Effector memory CD8-positive, alpha-beta T cell (primary cell): ENCODE results near the gene PHF19.

Experiments
- ATAC-seq: fragments of 150-1000 bp; cut with Tn5 transposase; replicated peaks from 2 replicates; pipeline ENCODE4 v1.10.0; 2021; ENCODE audit warnings: mild to moderate bottlenecking, moderate library complexity
- DNase-seq, 3 experiments: peaks; one replicate each; pipeline ENCODE4 v3.0.0; 2021
- H3K27ac Mint-ChIP-seq, 2 donors: one replicate each; pipeline ENCODE4 v1.8.0; 2022; ENCODE audit warnings: mild to moderate bottlenecking in 2 of 2, mixed read lengths in 2 of 2, moderate library complexity in 2 of 2
- H3K27me3 Mint-ChIP-seq, 2 donors: one replicate each; pipeline ENCODE4 v1.8.0; 2022; ENCODE audit warnings: mixed read lengths in 2 of 2
- H3K36me3 Mint-ChIP-seq: one replicate; pipeline ENCODE4 v1.8.0; 2022; ENCODE audit warnings: mild to moderate bottlenecking, moderate library complexity, mixed read lengths; ENCODE audit not compliant: insufficient read depth
- H3K4me1 Mint-ChIP-seq, 2 donors: one replicate each; pipeline ENCODE4 v1.8.0; 2022; ENCODE audit warnings: low read depth in 2 of 2, mixed read lengths in 2 of 2
- H3K4me3 Mint-ChIP-seq, 2 donors: one replicate each; pipeline ENCODE4 v1.8.0; 2022; ENCODE audit warnings: mild to moderate bottlenecking in 2 of 2, mixed read lengths in 2 of 2, moderate library complexity in 2 of 2
- H3K9me3 Mint-ChIP-seq, 2 donors: one replicate each; pipeline ENCODE4 v1.8.0; 2022; ENCODE audit warnings: mixed read lengths in 2 of 2

PHF19 gene

DNA sequence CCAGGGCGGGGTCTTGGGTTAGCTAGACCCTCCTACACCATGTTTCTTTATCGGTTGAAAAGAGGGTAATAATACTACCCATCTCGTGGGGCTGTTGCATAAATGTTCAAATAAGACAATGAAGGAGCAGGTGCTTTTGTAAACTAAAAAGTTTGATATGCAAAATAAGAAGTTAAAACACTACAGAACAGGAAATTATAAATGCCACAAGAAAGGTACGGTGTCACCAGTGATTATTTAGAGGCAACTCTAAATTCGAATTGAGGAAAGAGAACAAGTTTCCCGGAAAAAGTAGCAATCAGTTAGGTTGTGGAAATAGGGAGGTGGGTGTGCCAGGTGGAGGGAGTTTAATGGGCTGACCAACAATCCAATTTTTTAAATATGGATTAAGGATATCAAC is 2.5 kb upstream of the PHF19 start:
- H3K9me3 Mint-ChIP-seq, result no peaks in the 10 kb centered on the region
- peak overlapping the region; percentile 13 to 89 for H3K27ac Mint-ChIP-seq
- H3K4me3 Mint-ChIP-seq, result peak overlapping the region; percentile 90 to 93
- no peak for DNase-seq
- peaks cover 46 to 50% of the 10 kb centered on the region in 2 donors for H3K4me1 Mint-ChIP-seq
- H3K27me3 Mint-ChIP-seq, result no peaks in the 10 kb centered on the region
- H3K36me3 Mint-ChIP-seq, result peaks cover 13% of the 10 kb centered on the region
- no peak for ATAC-seq

DNA sequence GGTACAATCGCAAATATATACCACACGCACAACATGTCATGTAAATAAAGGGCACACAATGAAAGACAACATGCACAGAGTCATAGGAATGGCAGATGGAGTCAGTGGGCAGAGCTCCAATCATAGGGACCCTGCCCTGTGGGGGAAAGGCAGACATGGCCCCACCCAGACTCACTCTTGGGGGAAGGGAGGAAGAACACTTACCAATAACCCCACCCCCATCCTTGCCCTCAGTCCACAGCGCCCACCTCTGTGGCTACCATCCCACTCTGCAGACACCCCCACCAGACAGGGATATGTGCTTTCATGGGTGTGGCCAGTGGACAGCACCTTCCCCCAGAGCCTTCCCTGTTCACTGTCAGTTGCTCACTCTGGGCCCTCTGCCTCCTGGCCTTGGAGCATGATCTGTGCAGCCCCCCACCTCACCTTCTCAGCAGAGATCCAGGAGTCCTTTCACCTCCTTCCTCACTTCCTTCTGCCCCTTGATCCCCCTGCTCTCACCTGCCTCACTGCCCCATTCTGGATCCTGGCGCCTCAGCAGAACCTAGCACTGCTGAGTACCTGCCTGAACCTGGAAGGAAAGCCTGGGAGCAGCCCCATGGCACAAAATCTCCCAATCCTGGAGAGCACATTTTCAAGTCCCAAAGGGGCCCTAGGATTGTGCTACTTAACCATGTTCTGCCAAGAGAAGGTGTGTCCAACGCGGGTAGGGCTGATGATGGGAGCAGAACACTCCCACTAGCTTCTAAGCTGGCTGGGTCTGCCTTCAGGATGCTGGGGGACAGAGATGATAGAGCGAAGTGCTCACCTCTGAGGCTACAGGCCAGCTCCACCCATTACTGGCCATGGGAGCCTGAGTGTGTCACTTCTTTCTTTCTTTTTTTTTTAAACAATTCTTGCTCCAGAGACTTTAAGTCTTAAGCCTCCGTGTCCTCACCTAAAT is 1.5 kb upstream of the PHF19 start:
- Mint-ChIP-seq H3K4me1 (peaks cover 45 to 52% of the 10 kb centered on the region in 2 donors), H3K27me3 (no peaks in the 10 kb centered on the region), H3K36me3 (peaks cover 19% of the 10 kb centered on the region), H3K4me3 (peak overlapping the region; percentile 90 to 93), H3K27ac (peak overlapping the region; percentile 89 to 91), H3K9me3 (no peaks in the 10 kb centered on the region)
- DNase-seq (no peak), ATAC-seq (no peak)

DNA sequence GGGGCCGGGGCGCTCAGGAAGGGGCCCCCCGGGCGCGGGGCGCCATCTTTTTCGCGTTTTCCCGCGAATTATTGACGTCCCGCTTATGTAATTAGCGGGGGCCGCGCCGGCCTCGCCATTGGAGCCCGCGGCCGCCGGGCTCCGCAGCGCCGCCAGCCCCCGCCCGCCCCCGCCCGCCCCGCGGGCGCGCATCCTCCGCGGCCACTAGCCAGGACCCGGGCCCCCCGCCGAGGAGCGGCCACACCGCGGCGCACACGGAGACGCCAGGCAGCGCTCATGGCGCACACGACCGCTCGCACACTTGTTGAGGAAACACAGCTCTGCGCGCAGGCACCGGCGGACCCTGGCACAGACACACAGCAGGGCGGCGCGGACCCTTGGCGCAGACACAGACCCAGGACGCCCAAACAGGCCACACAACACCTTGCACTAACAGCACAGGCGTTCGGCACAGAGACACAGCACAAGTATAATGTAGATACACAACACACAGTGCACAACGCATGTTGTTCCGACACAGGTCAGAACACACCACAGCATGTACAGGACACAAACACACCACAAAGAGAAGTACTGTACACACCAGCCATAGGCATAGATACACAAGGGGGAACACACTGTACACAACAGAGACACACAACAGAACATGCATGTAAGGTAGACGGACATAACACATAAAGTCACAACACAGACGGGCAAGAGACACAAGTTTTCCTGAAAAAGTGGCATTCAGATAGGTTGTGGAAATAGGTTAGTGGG is 467 bp upstream of the PHF19 start:
- peak overlapping the region; percentile 90 to 93 for H3K4me3 Mint-ChIP-seq
- no peaks in the 10 kb centered on the region for H3K27me3 Mint-ChIP-seq
- H3K27ac Mint-ChIP-seq, result peak overlapping the region; percentile 89 to 91
- DNase-seq, result peak; percentile 36 to 46 (median 44)
- peaks cover 23% of the 10 kb centered on the region for H3K36me3 Mint-ChIP-seq
- H3K9me3 Mint-ChIP-seq, result no peaks in the 10 kb centered on the region
- peak; percentile 59 for ATAC-seq
- H3K4me1 Mint-ChIP-seq, result peaks cover 42 to 57% of the 10 kb centered on the region in 2 donors

- ATAC-seq (peak; percentile 57), DNase-seq (peak; percentile 61 to 65 (median 63))
- H3K27ac Mint-ChIP-seq, result peak overlapping the region; percentile 86 to 93
- H3K9me3 Mint-ChIP-seq, result no peaks in the 10 kb centered on the region
- H3K4me3 Mint-ChIP-seq, result peak overlapping the region; percentile 82 to 90
- H3K27me3 Mint-ChIP-seq, result no peaks in the 10 kb centered on the region
- H3K36me3 Mint-ChIP-seq, result peaks cover 36% of the 10 kb centered on the region
- H3K4me1 Mint-ChIP-seq, result peaks cover 37 to 47% of the 10 kb centered on the region in 2 donors
Observed at GRCh38 chr9:120875954-120876841, 790 bp downstream of the PHF19 start.

- ATAC-seq, result no peak
- peaks cover 34% of the 10 kb centered on the region for H3K36me3 Mint-ChIP-seq
- H3K27ac Mint-ChIP-seq, result peak overlapping the region; percentile 86 to 93
Observed at GRCh38 chr9:120875643-120875953, 1.4 kb downstream of the PHF19 start.

GRCh38 chr9:120875195-120875565 is 1.8 kb downstream of the PHF19 start:
- Mint-ChIP-seq H3K4me3 (peak overlapping the region in 1 of 2 donors; percentile 90), H3K9me3 (no peaks in the 10 kb centered on the region), H3K27me3 (no peaks in the 10 kb centered on the region), H3K4me1 (peaks cover 37 to 43% of the 10 kb centered on the region in 2 donors), H3K27ac (peak overlapping the region; percentile 86 to 93), H3K36me3 (peaks cover 32% of the 10 kb centered on the region)
- DNase-seq, result no peak
- no peak for ATAC-seq

More at GRCh38 chr9:120875643-120875953, 1.4 kb downstream of the PHF19 start:
- Mint-ChIP-seq H3K4me3 (peak overlapping the region; percentile 82 to 90), H3K4me1 (peaks cover 37 to 43% of the 10 kb centered on the region in 2 donors), H3K9me3 (no peaks in the 10 kb centered on the region), H3K27me3 (no peaks in the 10 kb centered on the region)
- no peak for DNase-seq

- ATAC-seq (no peak), DNase-seq (no peak)
- Mint-ChIP-seq H3K27ac (peak overlapping the region in 1 of 2 donors; percentile 93), H3K36me3 (peaks cover 32% of the 10 kb centered on the region), H3K9me3 (no peaks in the 10 kb centered on the region), H3K4me3 (no peak overlapping the region), H3K27me3 (no peaks in the 10 kb centered on the region), H3K4me1 (peaks cover 37 to 39% of the 10 kb centered on the region in 2 donors)
Observed at GRCh38 chr9:120874226-120875194, 2.5 kb downstream of the PHF19 start.

DNA sequence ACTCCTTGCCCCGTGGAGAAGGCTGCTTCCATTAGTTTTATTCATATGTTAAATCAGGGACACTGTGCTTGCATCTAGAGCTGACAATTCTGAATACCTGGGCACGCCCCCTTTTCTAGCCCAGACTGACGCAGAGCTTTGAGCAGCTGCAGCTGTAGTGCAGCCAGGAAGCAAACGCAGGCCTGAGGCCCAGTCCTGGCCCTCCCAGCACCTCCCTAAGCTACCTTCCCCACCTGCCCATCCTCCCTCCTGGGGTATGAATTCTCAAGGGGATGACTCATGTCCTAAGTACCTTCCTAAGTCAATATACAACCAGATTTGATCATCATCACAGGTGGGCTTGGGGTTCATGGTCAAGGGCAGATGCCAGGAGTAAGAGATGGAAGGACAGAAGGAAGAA is 3.5 kb downstream of the PHF19 start:
- H3K4me3 Mint-ChIP-seq, result no peak overlapping the region
- ATAC-seq, result no peak

GRCh38 chr9:120872791-120873502 is 4.0 kb downstream of the PHF19 start:
- DNase-seq, result no peak
- peaks cover 37% of the 10 kb centered on the region for H3K36me3 Mint-ChIP-seq
- no peaks in the 10 kb centered on the region for H3K27me3 Mint-ChIP-seq
- no peak overlapping the region for H3K4me3 Mint-ChIP-seq
- no peak overlapping the region for H3K27ac Mint-ChIP-seq
- H3K9me3 Mint-ChIP-seq, result no peaks in the 10 kb centered on the region
- peaks cover 32 to 35% of the 10 kb centered on the region in 2 donors for H3K4me1 Mint-ChIP-seq
- no peak for ATAC-seq

More for the DNA sequence above, 3.5 kb downstream of the PHF19 start:
- Mint-ChIP-seq H3K4me1 (peaks cover 32 to 35% of the 10 kb centered on the region in 2 donors), H3K36me3 (peaks cover 37% of the 10 kb centered on the region), H3K27me3 (no peaks in the 10 kb centered on the region), H3K27ac (peak overlapping the region in 1 of 2 donors; percentile 57), H3K9me3 (no peaks in the 10 kb centered on the region)
- DNase-seq, result no peak

GRCh38 chr9:120870206-120870605 is 6.8 kb downstream of the PHF19 start:
- Mint-ChIP-seq H3K27me3 (no peaks in the 10 kb centered on the region), H3K9me3 (no peaks in the 10 kb centered on the region), H3K36me3 (peaks cover 34% of the 10 kb centered on the region), H3K27ac (no peak overlapping the region), H3K4me1 (peaks cover 20 to 23% of the 10 kb centered on the region in 2 donors), H3K4me3 (peak overlapping the region in 1 of 2 donors; percentile 13)
- ATAC-seq, result no peak
- no peak for DNase-seq

DNA sequence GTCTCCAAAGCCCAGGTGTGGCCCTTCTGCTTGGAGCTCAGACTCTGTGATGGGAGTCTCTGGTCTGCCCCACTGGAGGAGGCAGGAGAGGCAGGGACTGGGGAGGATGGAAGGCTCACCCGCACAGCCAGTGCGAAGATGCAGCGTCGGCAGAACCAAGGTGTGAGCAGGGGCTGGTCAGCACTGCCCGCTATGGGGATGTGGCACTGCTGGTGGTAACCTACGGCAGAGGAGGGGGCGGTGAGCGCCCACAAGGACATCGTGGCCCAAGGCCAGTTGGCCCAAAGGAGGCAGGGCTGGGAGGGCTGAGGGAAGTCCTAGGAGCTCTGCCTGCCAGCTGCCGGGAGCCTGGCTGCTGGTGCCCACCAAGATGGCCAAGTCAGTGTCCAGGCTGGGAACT is 7.3 kb downstream of the PHF19 start:
- no peaks in the 10 kb centered on the region for H3K27me3 Mint-ChIP-seq
- peaks cover 20 to 21% of the 10 kb centered on the region in 2 donors for H3K4me1 Mint-ChIP-seq
- no peak for DNase-seq
- no peaks in the 10 kb centered on the region for H3K9me3 Mint-ChIP-seq
- peak overlapping the region in 1 of 2 donors; percentile 92 for H3K27ac Mint-ChIP-seq
- no peak for ATAC-seq
- peak overlapping the region in 1 of 2 donors; percentile 81 for H3K4me3 Mint-ChIP-seq
- peaks cover 34% of the 10 kb centered on the region for H3K36me3 Mint-ChIP-seq

GRCh38 chr9:120869360-120869687 is 7.7 kb downstream of the PHF19 start:
- H3K36me3 Mint-ChIP-seq, result peaks cover 32% of the 10 kb centered on the region
- H3K27me3 Mint-ChIP-seq, result no peaks in the 10 kb centered on the region
- DNase-seq (no peak), ATAC-seq (no peak)
- H3K9me3 Mint-ChIP-seq, result no peaks in the 10 kb centered on the region
- peaks cover 20 to 21% of the 10 kb centered on the region in 2 donors for H3K4me1 Mint-ChIP-seq
- peak overlapping the region; percentile 81 to 92 for H3K27ac Mint-ChIP-seq
- peak overlapping the region; percentile 81 to 88 for H3K4me3 Mint-ChIP-seq
